A549 (cell line): ENCODE data around the gene GPSM1.

Experiments used
- BCL3 ChIP-seq: fragments of >200 bp; sonication (Bioruptor Twin); formaldehyde crosslinking; IDR thresholded peaks from 3 replicates; pipeline ENCODE4 v1.6.1; 2016
- CBX2 ChIP-seq: fragments of 200-600 bp; sonication (generic); IDR thresholded peaks from 2 replicates; pipeline ENCODE4 v1.6.1; 2016; ENCODE audit warnings: low read depth, mild to moderate bottlenecking, borderline replicate concordance
- MAFK ChIP-seq: fragments of 450-650 bp; IDR thresholded peaks from 2 replicates; pipeline ENCODE4 v1.6.1; 2014; ENCODE audit not compliant: partially characterized antibody
- POLR2A ChIP-seq: IDR thresholded peaks from 2 replicates; pipeline ENCODE4 v1.6.1; 2012; ENCODE audit warnings: mild to moderate bottlenecking, low read length
- TP53 ChIP-seq: fragments of 250-450 bp; sonication (Bioruptor Pico); IDR thresholded peaks from 2 replicates; pipeline ENCODE4 v1.5.0; 2021; ENCODE audit warnings: mild to moderate bottlenecking, moderate library complexity
- TF ChIP-seq, protein P1 (sequence below): fragments of >200 bp; sonication (Bioruptor Twin); formaldehyde crosslinking; IDR thresholded peaks from 3 replicates; pipeline ENCODE4 v1.5.1; 2016

- TF ChIP-seq, protein P1, sequence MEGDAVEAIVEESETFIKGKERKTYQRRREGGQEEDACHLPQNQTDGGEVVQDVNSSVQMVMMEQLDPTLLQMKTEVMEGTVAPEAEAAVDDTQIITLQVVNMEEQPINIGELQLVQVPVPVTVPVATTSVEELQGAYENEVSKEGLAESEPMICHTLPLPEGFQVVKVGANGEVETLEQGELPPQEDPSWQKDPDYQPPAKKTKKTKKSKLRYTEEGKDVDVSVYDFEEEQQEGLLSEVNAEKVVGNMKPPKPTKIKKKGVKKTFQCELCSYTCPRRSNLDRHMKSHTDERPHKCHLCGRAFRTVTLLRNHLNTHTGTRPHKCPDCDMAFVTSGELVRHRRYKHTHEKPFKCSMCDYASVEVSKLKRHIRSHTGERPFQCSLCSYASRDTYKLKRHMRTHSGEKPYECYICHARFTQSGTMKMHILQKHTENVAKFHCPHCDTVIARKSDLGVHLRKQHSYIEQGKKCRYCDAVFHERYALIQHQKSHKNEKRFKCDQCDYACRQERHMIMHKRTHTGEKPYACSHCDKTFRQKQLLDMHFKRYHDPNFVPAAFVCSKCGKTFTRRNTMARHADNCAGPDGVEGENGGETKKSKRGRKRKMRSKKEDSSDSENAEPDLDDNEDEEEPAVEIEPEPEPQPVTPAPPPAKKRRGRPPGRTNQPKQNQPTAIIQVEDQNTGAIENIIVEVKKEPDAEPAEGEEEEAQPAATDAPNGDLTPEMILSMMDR: no peak
- no peak for TF ChIP-seq TP53 (CRISPR knock-in tag)
- TF ChIP-seq MAFK: no peak
- no peak for TF ChIP-seq BCL3
- no peak for TF ChIP-seq POLR2A
- no peak for TF ChIP-seq CBX2
Measured at GRCh38 chr9:136380381-136380780, 53.0 kb downstream of the GPSM1 start.
